IMR-90 (cell line): Measurements from ENCODE around the gene CIC. TPM values are rescaled to one million over a fixed set of nuclear protein-coding genes. Genes with fewer than 3 reads are reported as not detected.
A peak's percentile ranks its signal among the peaks of the same experiment; 100 is the strongest.

Experiments
- ATAC-seq: fragments of 200-7000 bp; cut with Tn5 transposase; 2 replicates; pipeline ENCODE4 v1.9.1; 2020; ENCODE audit warnings: low read depth, mild to moderate bottlenecking, moderate library complexity
- BruUV-seq: library from RNA; stranded (reverse); fragments of 400-500 nt; replicated peaks from 2 replicates; lab custom pipeline; 2021; lab: Mats Ljungman, UMichigan
- CTCF ChIA-PET: fragments of 300-600 bp; formaldehyde crosslinking; extraction: SDS; loops from one replicate; lab custom pipeline; 2021; ENCODE audit warnings: antibody characterized with exemption; lab: Yijun Ruan, JAX
- POLR2A ChIA-PET: fragments of 300-600 bp; sonication (Branson Sonifier 250); formaldehyde crosslinking; loops from one replicate; lab custom pipeline; 2022; ENCODE audit warnings: antibody characterized with exemption; ENCODE audit not compliant: unreplicated experiment; lab: Charles Lee
- DNase-seq: peaks from one replicate; pipeline ENCODE4 v3.0.0; 2013
- H2AFZ ChIP-seq: replicated peaks from 2 replicates; pipeline ENCODE3; 2013; ENCODE audit warnings: low read length, mild to moderate bottlenecking; ENCODE audit not compliant: poor library complexity
- H2AK5ac ChIP-seq: 2 replicates; pipeline ENCODE4 v1.6.1; 2013; ENCODE audit warnings: low read depth, low read length, inconsistent platforms
- H2AK9ac ChIP-seq: replicated peaks from 2 replicates; pipeline ENCODE3; 2013; ENCODE audit warnings: mild to moderate bottlenecking, low read depth, low read length, moderate library complexity; ENCODE audit not compliant: poor library complexity
- H2BK120ac ChIP-seq: 2 replicates; pipeline ENCODE4 v1.6.1; 2013; ENCODE audit warnings: low read depth, low read length, inconsistent platforms
- H2BK15ac ChIP-seq: 3 replicates; pipeline ENCODE4 v1.6.1; 2013; ENCODE audit warnings: low read depth, low read length, inconsistent platforms
- H2BK20ac ChIP-seq: 2 replicates; pipeline ENCODE4 v1.6.1; 2013; ENCODE audit warnings: low read depth, mild to moderate bottlenecking, inconsistent platforms, low read length, moderate library complexity
- H2BK5ac ChIP-seq: 2 replicates; pipeline ENCODE4 v1.6.1; 2013; ENCODE audit warnings: mild to moderate bottlenecking, low read depth, low read length, inconsistent platforms; ENCODE audit not compliant: poor library complexity, severe bottlenecking
- H3K14ac ChIP-seq: replicated peaks from 2 replicates; pipeline ENCODE4 v1.6.1; 2013; ENCODE audit warnings: low read depth, low read length, inconsistent platforms
- H3K18ac ChIP-seq: 2 replicates; pipeline ENCODE4 v1.6.1; 2013; ENCODE audit warnings: low read depth, low read length, control low read depth
- H3K23ac ChIP-seq: 2 replicates; pipeline ENCODE4 v1.6.1; 2013; ENCODE audit warnings: low read depth, low read length, inconsistent platforms
- H3K27ac ChIP-seq: 2 replicates; pipeline ENCODE4 v1.5.1; 2013; ENCODE audit warnings: mild to moderate bottlenecking, control low read depth, low read length; ENCODE audit not compliant: insufficient read depth
- H3K27me3 ChIP-seq: 2 replicates; pipeline ENCODE4 v1.6.1; 2013; ENCODE audit warnings: low read length; ENCODE audit not compliant: control insufficient read depth, insufficient read depth
- H3K36me3 ChIP-seq: 2 replicates; pipeline ENCODE4 v1.6.1; 2013; ENCODE audit warnings: low read length, mixed read lengths; ENCODE audit not compliant: control insufficient read depth, insufficient read depth
- H3K4ac ChIP-seq: 2 replicates; pipeline ENCODE4 v1.6.1; 2013; ENCODE audit warnings: low read depth, low read length, inconsistent platforms
- H3K4me1 ChIP-seq: 2 replicates; pipeline ENCODE4 v1.6.1; 2013; ENCODE audit warnings: low read length, mixed read lengths; ENCODE audit not compliant: control insufficient read depth, insufficient read depth
- H3K4me2 ChIP-seq: 2 replicates; pipeline ENCODE4 v1.6.1; 2013; ENCODE audit warnings: low read depth, mild to moderate bottlenecking, control low read depth, low read length, moderate library complexity
- H3K4me3 ChIP-seq: 2 replicates; pipeline ENCODE4 v1.5.1; 2013; ENCODE audit warnings: low read depth, mild to moderate bottlenecking, control low read depth, low read length, moderate library complexity; ENCODE audit not compliant: insufficient read depth
- H3K56ac ChIP-seq: 2 replicates; pipeline ENCODE4 v1.6.1; 2013; ENCODE audit warnings: low read length, inconsistent platforms; ENCODE audit not compliant: insufficient read depth; ENCODE audit errors: extremely low read depth
- H3K79me1 ChIP-seq, 2 experiments: 2 replicates each; pipeline ENCODE4 v1.6.1; 2013; ENCODE audit warnings: low read length in 2 of 2, inconsistent platforms in 1 of 2, low read depth in 1 of 2
- H3K9ac ChIP-seq: 2 replicates; pipeline ENCODE4 v1.6.1; 2013; ENCODE audit warnings: low read depth, low read length, control low read depth
- H3K9me1 ChIP-seq: 2 replicates; pipeline ENCODE4 v1.6.1; 2013; ENCODE audit warnings: low read length, inconsistent platforms; ENCODE audit not compliant: insufficient read depth
- H3K9me3 ChIP-seq: 2 replicates; pipeline ENCODE4 v1.6.1; 2013; ENCODE audit warnings: low read length; ENCODE audit not compliant: control insufficient read depth, insufficient read depth
- H4K20me1 ChIP-seq: 2 replicates; pipeline ENCODE4 v1.6.1; 2013; ENCODE audit warnings: low read length, inconsistent platforms; ENCODE audit not compliant: insufficient read depth
- H4K5ac ChIP-seq: 2 replicates; pipeline ENCODE4 v1.6.1; 2013; ENCODE audit warnings: mild to moderate bottlenecking, low read depth, low read length, control low read depth
- H4K8ac ChIP-seq, 2 experiments: 2 replicates each; pipeline ENCODE4 v1.6.1; 2013; ENCODE audit warnings: low read depth in 2 of 2, low read length in 2 of 2, control low read depth in 1 of 2, inconsistent platforms in 1 of 2
- H4K91ac ChIP-seq: 2 replicates; pipeline ENCODE4 v1.6.1; 2013; ENCODE audit warnings: low read depth, low read length, inconsistent platforms; ENCODE audit not compliant: insufficient read depth
- BHLHE40 ChIP-seq: fragments of 150-350 bp; IDR thresholded peaks from 2 replicates; pipeline ENCODE4 v1.6.1; 2016; ENCODE audit warnings: mild to moderate bottlenecking, low read depth, low read length
- CHD1 ChIP-seq: IDR thresholded peaks from 2 replicates; pipeline ENCODE4 v1.6.1; 2012; ENCODE audit warnings: low read depth, low read length, improper control_type of control experiment
- ELK1 ChIP-seq: fragments of 150-350 bp; IDR thresholded peaks from 2 replicates; pipeline ENCODE4 v1.6.1; 2016; ENCODE audit warnings: low read depth, mild to moderate bottlenecking, low read length, moderate library complexity, borderline replicate concordance
- FOS ChIP-seq: fragments of 150-350 bp; IDR thresholded peaks from 2 replicates; pipeline ENCODE4 v1.6.1; 2016; ENCODE audit warnings: low read depth, low read length
- MAZ ChIP-seq: IDR thresholded peaks from 2 replicates; pipeline ENCODE4 v1.6.1; 2012; ENCODE audit warnings: low read depth, mild to moderate bottlenecking, low read length, improper control_type of control experiment, moderate library complexity, borderline replicate concordance
- MXI1 ChIP-seq: IDR thresholded peaks from 2 replicates; pipeline ENCODE4 v1.6.1; 2012; ENCODE audit warnings: low read depth, mild to moderate bottlenecking, low read length, moderate library complexity, borderline replicate concordance
- POLR2A ChIP-seq: IDR thresholded peaks from 2 replicates; pipeline ENCODE4 v1.6.1; 2012; ENCODE audit warnings: mild to moderate bottlenecking, low read depth, low read length
- RCOR1 ChIP-seq: IDR thresholded peaks from 2 replicates; pipeline ENCODE4 v1.6.1; 2012; ENCODE audit warnings: mild to moderate bottlenecking, low read length, improper control_type of control experiment; ENCODE audit not compliant: insufficient replicate concordance
- USF2 ChIP-seq: fragments of 150-350 bp; IDR thresholded peaks from 2 replicates; pipeline ENCODE4 v1.6.1; 2017; ENCODE audit warnings: mild to moderate bottlenecking, antibody characterized with exemption, low read length, low read depth
- WGBS, 2 experiments: methylation state at CpG; one replicate each; pipeline versions ENCODE4 v1.1.5 to v1.1.7; 2013; ENCODE audit warnings: missing lambda C conversion rate in 2 of 2; ENCODE audit not compliant: insufficient read length in 1 of 2; ENCODE audit errors: extremely low coverage in 2 of 2; 5-methylcytosine and 5-hydroxymethylcytosine counted together
- dilution Hi-C: fragments of 300-500 bp; cut with HindIII; formaldehyde crosslinking; loops from one replicate; pipeline ENCODE4 v1.14.3; 2018; ENCODE audit warnings: low sequenced_read_pairs; ENCODE audit not compliant: unreplicated experiment
- in situ Hi-C: fragments of 300-500 bp; cut with MboI; formaldehyde crosslinking; loops from 3 replicates; pipeline ENCODE4 v1.14.3; 2019; ENCODE audit warnings: low sequenced_read_pairs, inconsistent platforms, mixed read lengths
- intact Hi-C: fragments of 100-400 bp; cut with micrococcal nuclease; formaldehyde crosslinking; loops from 2 replicates; pipeline ENCODE4 v1.10.0; 2022
- polyA plus RNA-seq, 3 experiments: library from polyadenylated mRNA; depleted of rRNA; stranded (reverse); fragments of >200 nt; gene quantifications; 2 replicates each; pipeline ENCODE4 v1.2.3, GENCODE V29; 2012; ENCODE audit warnings: low replicate concordance in 1 of 3
- total RNA-seq: library from RNA; depleted of rRNA; stranded (reverse); fragments of >200 nt; gene quantifications from 2 replicates; pipeline ENCODE4 v1.2.3, GENCODE V29; 2012

CIC gene
- total and polyA plus RNA-seq, 2 of the 4 experiments (the other 2 are of a cell fraction): 1.8 to 23.2 TPM

DNA sequence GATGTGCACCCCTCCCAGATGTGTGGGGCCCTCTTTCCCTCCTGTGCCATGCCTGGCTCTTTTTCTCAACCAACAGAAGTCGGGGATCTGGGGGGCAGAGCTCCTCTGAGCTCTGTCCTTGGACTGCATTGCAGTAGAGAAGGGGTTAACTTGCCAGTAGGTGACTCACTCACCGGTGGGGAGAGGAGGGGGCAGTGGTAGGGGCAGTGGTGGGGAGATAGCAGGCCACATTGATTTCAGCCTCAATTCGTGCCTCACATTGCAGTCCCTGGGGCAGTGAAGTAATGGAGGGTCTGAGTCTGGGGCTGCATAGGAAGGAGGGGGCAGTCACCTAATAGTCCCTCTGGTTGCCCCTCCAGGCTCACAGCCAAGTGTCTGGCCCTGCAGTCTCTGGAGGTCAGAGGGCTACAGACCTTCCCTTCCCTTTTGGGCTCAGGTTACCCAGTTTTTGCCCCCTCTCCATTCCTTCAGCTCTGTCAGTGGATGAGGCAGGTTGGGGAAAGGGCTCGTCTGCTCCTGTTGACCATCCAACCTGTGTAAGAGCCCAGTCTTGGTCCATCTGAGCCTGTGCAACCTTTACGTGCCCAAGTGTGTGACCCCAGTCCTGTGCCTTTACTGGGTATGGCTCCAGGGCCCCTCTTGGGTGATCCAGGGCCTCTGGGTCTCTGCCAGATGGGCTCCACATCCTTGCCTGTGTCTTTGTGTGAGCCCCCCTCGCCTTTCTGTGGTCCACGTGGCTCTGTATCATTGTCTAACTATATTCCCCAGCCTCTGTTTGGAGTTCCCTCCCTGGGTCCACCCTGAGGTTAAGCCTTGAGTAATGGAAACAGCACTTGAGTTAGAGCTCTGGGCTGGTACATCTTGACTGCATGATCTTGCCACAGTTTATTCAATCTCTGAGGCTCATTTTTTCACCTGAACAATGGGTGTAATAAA, 13.0 kb downstream of the CIC start:
- DNase-seq (peak; percentile 41), ATAC-seq (no peak)
- no peak overlapping the region for H3K4me3 ChIP-seq
- peak overlapping the region; percentile 99 for H2AK9ac ChIP-seq
- TF ChIP-seq FOS (peak; percentile 47; the same call in 1 of the 2 replicates), BHLHE40 (no peak), USF2 (no peak; the same call in 1 of the 2 replicates), MXI1 (0 out of 2 replicates have a peak, but pooled peaks have one; percentile 45), POLR2A (no peak), RCOR1 (no peak), CHD1 (no peak), MAZ (peak; percentile 81), ELK1 (no peak)
- peak overlapping the region; percentile 86 for H2BK5ac ChIP-seq
- H3K14ac ChIP-seq: peak overlapping the region; percentile 85
- H3K36me3 ChIP-seq: peaks cover 3% of the 10 kb centered on the region; the same call in 1 of the 2 replicates
- peaks cover 16% of the 10 kb centered on the region for H3K9me1 ChIP-seq
- POLR2A ChIA-PET: no interaction called here
- peak overlapping the region; percentile 58; the same call in 1 of the 2 replicates for H3K56ac ChIP-seq
- BruUV-seq: no TSS peak
- peak overlapping the region; percentile 76 for H3K4me2 ChIP-seq
- H3K27me3 ChIP-seq: no peaks in the 10 kb centered on the region
- peak overlapping the region; percentile 88 for H2BK120ac ChIP-seq
- H3K9ac ChIP-seq: peak overlapping the region; percentile 72
- H4K5ac ChIP-seq: peak overlapping the region; percentile 28; the same call in 1 of the 2 replicates
- H4K20me1 ChIP-seq: peaks cover 49% of the 10 kb centered on the region
- peaks cover 36 to 76% of the 10 kb centered on the region in 2 experiments for H3K79me1 ChIP-seq
- H2BK20ac ChIP-seq: peak overlapping the region; percentile 74
- peak overlapping the region; percentile 90 for H2AFZ ChIP-seq
- peaks cover 60% of the 10 kb centered on the region for H3K4me1 ChIP-seq
- peak overlapping the region; percentile 94 for H3K4ac ChIP-seq
- peak overlapping the region; percentile 61 for H4K91ac ChIP-seq
- peak overlapping the region; percentile 93 for H3K27ac ChIP-seq
- in situ Hi-C loops (no loop called here), dilution Hi-C loops (no loop called here), intact Hi-C loops (loop anchor here (2.0 kb wide), 1 partner anchor 27 kb away; the partner anchor contains the start of gene ERF)
- H4K8ac ChIP-seq: peak overlapping the region; percentile 15 to 89; a peak in 3 of 4 replicates
- CTCF ChIA-PET: interaction anchor here (1.0 kb wide), 1 partner anchor 36 kb away, joined by 3 read pairs; no protein-coding TSS in a partner anchor
- peak overlapping the region; percentile 97 for H2AK5ac ChIP-seq
- H3K23ac ChIP-seq: peak overlapping the region; percentile 91; the same call in 1 of the 2 replicates
- peak overlapping the region; percentile 29; the same call in 1 of the 3 replicates for H2BK15ac ChIP-seq
- 66% methylated on average over 2 of the region's 7 CpGs; no CpG with 5 or more reads in 1 of the 2 experiments for WGBS, 2 experiments
- H3K18ac ChIP-seq: peak overlapping the region; percentile 18; the same call in 1 of the 2 replicates
- H3K9me3 ChIP-seq: no peaks in the 10 kb centered on the region
